ENCODE measurements around the gene PTGIS. TPM values are rescaled to one million over a fixed set of nuclear protein-coding genes. Genes with fewer than 3 reads are reported as not detected.
"Not testable (repeated sequence)": the region's sequence is repeated elsewhere in the genome, so short reads cannot be mapped to it uniquely, and the experiment has no call there.

The PTGIS gene
- polyA plus RNA-seq (2013, experiment 1 of 2; ENCODE audit: insufficient read length): 7.7 TPM
- polyA plus RNA-seq (2013, experiment 2 of 2; ENCODE audit: insufficient read length): 8.3 TPM

DNA sequence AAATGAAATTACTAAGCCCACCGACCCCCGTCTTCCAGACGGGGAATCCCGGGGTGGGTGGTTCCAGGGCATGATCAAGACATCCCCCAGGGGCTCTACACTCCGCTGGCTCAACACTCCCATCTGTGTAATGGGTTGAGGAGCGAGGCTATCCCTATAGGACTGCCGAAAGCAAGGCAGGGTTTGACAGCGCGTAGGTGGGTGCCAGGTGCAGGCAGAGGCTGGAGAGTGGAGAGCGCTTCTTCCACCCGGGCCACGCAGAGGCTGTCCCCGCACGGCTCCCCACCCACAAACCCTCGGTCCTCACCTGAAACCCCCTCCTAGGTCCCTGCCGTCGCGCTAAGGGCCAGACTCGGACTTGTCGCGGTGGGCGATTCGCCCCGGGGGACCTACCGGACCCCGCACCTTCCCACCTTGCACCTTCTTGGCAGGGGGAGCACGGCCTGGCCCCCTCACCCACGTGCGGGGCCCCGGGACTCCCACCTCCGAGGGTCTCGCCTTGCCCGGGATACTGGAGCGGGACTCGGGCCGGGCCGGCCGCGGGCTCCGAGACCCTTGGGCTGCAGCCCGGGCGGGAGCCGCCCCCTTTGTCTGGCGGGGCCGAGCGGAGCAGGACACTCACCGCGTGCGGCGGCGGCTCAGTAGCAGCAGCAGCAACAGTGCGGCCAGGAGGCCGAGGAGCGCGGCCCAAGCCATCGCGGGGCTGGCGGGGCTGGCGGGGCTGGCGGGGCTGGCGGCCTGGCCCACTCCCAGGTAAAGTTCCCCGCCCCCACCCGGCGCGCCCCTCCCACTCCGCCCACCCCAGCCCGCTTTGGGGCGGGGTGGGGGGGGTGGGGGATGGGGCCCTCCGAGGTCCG lies at the start of gene PTGIS:
PTGIS (minus strand) TSS at position 717 of the 857 bp plus-strand sequence; CDS start at position 696, 21 bp downstream.
- peak; percentile 31 for DNase-seq

DNA sequence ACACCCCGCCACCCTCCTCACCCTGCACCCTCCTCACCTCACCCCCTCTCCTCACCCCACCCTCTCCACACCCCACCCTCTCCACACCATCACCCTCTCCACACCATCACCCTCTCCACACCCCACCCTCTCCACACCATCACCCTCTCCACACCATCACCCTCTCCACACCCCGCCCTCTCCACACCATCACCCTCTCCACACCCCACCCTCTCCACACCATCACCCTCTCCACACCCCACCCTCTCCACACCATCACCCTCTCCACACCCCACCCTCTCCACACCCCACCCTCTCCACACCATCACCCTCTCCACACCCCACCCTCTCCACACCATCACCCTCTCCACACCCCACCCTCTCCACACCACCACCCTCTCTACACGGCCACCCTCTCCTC lies 49.5 kb upstream of the PTGIS start:
- DNase-seq: not testable (repeated sequence)

DNA sequence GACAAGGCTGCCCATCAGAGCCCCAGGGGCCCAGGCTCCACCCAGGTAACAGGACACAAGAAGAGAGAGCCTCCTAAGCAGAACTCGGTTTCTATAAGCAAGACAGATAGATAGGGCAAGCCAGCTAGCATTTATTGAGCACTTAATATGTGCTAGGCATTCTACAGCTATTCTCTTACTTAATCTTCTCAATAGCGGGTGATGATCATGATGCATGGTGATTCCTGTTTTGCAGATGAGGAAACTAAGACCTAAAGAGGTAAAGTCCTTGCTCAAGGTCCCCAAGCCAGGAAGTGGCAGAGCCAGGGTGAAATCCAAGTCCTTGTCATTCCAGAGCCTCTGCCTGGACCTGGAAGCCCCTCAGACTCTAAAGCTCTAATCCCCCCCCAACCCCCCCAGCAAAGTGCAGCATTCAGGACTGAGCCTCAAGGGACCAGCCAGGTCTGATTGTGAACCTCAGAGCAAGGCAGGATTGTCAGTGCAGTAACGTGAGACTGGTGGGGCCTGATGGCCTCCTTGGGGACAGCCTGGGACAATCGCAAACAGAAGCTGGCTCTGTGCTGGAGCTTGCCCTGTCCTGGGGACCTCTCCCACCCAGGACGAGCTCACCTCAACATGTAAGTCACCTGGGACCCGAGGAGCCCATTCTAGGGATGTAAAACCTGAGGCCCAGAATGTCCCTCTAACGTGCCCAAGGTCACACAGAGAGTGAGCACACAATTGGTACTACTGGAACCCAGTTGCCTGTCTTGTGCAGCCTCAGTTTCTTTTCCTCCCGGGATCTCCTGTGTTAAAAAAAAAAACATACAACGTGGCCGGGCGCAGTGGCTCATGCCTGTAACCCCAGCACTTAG lies 48.4 kb upstream of the PTGIS start:
- DNase-seq: no peak

DNA sequence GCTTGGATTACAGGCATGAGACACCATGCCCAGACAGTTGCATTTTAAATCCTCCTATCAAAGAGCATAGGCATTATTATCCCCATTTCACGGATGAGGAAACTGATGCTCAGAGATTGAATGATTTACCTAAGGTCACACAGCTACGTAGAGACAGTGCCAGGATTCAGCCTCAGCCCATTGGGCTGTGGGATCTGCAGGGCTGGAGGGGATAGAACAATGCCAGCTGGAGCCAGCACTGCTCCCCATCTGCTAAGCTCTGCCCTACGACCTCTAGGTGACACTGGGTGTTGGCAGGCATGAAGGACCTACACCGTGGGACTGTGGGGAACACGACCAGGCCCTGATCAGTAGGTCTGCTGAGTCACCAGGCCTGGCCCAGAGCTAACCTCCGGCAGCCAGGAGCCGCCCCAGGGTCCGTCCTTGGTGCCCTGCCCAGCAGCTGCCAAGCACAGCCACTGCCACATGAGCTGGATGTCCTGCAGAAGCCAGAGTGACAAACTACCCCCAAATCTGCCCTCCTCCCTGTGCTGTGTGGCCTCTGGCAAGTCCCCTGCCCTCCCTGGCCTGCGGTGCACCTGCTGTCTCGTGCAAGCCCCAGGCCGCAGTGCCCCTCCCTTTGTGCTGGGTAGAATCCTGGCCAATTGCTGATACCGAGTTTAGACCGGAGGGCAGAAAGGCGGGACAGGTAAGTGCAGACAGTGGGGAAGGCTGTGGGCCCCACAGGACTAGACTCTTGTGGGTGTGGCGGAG lies 47.6 kb upstream of the PTGIS start:
- no peak for DNase-seq

DNA sequence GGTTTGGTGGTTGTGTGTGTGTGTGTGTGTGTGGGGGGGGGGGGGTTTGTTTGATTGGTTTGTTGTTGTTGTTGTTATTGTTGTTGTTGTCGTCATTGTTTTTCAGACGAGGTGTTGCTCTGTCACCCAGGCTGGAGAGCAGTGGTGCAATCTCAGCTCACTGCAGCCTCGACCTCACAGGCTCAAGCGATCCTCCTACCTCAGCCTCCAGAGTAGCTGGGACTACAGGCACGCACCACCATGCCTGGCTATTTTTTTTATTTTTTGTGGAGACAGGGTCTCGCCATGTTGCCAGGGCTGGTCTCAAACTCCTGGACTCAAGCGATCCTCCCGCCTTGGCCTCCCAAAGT lies 47.1 kb upstream of the PTGIS start:
- DNase-seq: not testable (repeated sequence)

DNA sequence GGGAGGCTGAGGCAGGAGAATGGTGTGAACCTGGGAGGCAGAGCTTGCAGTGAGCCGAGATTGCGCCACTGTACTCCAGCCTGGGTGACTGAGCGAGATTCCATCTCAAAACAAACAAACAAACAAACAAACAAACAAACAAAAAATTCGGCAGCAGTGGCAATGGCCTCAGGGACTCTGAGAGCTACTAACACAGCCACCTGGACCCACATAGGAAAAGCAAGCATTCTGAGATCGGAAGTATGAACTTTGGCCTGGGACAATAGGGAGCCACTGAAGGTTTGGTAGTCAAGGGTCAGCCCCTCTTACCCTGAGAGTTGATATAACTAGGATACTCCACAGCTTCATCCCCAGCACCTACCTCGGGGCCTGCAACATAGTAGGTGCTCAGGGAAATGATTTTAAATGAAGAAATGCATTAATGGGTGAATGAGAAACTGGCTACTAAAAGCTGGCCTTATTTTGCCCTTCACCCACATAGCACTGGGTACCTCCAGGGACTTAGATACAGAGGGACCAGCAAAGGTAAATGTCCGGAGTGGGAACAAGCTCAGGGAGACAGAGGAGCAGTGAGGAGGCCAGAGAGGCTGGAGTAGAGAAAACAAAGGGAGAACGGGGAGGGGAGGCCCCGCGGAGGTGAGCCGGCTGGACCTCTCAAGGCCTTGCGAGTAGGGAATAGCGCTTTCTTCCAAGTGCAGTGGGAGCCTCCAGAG lies 46.6 kb upstream of the PTGIS start:
- no peak for DNase-seq

DNA sequence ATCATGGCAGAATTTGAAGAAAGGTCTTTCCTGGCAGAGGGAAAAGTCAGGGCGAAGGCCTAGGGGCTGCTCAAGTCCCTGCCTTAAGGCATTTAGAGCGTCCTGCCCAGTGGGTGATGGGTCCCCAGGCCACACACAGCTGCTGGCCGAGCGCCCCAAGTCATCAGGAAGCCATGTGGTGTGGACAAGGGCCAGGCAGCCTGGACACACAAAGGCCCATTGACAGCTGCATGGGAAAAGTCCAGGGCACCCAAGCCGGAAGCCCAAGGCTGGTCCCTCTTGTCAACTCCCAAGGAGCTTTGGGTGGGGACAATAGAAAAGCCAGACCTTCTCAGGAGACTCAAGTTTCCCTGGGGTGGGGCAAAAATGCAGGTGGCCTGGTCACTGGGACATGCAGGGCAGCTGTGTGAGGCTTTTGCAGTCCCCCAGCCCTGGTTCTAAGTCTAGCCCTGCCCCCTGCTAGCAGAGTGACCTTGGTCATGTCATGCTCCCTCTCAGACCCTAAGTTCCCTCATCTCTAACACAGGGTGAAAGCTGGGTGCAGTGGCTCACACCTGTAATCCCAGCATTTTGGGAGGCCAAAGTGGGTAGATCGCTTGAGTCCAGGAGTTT lies 44.3 kb upstream of the PTGIS start:
- no peak for DNase-seq

DNA sequence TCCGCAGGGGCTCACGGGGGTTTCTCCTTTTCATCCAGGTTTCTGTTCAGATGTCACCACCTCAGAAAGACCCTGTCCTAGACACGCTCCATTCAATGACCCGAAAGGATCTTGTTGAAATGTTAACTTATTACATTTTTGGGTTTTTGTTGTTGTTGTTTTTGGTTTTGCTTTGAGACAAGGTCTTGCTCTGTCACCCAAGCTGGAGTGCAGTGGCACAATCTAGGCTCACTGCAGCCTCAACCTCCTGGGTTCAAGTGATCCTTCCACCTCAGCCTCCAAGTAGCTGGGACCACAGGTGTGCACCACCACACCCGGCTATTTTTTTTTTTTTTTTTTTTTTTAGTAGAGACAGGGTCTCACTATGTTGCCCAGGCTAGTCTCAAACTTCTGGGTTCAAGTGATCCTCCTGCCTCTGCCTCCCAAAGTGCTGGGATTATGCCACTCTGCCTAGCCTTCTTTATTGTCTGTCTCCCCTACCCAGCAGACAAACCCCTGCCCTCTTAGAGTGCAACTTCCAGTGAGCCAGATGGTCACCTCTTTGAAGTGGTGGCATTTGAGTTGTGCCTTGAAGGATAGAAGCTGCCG lies 43.7 kb upstream of the PTGIS start:
- not testable (repeated sequence) for DNase-seq

DNA sequence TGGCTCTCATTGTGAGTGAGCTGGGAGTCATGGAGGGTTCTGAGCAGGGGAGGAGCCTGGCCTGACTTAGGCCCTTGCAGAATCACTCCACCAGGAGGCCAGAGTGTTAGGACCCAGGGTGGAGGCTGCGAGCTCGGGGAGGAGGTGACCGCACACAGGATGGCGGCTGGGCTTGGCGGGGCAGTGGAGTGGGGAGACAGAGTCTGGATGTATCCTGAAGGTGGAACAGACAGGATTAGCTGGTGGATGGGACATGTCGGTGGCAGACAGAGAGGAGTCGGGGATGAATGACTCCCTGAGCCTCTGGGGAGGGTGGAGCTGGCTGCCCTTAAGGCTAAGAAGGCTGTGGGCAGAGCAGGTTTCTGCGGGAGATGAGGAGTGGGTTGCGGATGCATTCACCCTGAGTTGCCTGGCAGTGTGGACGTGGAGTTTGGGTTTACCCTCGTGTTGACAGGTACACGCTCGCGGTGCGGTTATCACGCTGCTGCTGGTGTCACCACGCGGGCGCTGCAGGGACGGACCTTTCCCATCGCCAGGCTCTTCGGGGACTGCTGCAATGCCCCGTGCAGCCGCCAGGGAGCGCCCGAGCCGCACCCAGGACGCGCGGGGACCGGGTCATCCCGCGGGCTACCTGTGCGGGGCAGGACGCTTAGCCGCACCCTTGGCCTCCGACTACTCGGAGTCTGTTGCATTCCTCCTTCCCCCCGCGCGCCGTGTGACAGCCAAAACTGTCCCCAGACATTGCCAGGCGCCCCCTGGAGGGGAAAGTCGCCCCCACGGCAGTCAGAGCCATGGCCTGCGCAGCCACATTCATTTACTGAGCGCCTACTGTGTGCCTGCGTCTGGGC lies 43.0 kb upstream of the PTGIS start:
- DNase-seq: peak; percentile 31

DNA sequence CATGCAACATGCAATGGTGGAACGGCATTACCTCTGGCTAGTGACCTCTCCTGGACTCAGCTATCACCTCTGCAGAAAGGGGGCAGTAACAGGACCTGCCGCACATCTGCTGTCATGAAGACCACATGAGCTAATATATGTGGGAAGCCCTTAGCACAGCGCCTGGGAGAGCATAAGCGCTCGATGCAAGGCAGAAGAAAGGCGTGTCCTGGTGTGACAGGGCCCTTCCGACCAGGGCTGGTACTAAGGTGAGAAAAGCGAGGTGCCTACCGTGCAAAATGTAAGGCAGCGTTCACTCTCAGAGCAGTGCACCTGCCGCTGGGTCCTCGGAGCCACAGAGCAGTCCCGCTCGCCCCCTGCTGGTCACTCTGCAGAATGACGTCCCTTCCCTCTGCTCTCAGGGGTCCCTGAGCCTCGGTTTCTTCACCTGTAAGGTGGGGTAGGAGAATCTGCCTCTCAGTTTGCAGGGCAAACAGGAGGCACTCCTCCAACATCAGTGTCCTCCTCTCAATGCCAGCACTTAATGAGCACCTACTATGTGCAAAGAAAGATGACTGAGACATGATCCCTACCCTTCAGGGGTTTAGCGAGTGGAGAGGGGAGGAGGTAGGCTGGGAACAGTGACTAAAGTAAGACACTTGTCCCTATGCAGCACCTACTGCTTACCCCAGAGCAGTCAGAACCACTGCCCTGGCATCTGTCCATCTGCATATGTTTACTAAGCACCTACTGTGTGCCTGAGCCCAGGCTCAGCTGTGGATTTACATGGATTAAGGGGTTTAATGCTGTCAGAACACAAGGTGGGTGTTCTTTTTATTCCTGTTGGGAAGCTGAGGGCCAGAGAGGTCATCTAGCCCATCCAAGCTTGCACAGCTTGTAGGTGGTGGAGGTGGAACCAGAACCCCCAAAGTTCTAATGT lies 41.1 kb upstream of the PTGIS start:
- peak; percentile 25 for DNase-seq

DNA sequence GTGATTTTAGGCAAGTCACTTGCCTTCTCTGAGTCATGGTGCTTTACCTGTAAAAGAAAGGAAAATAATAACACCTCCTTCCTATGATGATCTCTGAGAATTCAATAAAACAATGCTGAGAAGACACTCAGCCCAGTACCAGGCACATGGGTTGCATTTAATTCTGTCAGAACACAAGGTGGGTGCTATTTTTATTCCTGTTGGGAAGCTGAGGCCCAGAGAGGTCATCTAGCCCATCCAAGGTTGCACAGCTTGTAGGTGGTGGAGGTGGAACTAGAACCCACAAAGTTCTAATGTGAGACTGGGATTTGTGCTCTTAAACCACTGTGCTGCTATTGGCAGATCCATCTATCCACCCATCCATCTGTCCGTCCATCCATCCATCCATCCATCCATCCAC lies 39.6 kb upstream of the PTGIS start:
- no peak for DNase-seq

DNA sequence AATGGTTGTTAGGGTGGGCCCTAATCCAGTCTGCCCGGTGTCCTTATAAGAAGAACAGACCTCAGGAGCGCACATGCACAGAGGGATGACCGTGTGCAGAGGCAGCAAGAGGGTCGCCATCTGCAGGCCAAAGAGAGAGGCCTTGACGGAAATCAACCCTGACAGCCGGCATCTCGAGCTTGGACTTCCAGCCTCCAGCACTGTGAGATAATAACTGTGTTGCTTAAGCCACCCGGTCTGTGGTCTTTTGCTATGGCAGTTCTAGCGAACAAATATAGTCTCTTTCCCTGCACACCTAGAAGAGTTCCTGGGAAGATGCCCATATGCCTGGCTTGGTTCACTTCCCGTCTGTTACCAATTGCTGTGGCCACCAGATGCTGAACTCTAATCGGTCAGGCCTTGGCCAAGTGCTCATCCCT lies 35.3 kb upstream of the PTGIS start:
- peak; percentile 38 for DNase-seq

DNA sequence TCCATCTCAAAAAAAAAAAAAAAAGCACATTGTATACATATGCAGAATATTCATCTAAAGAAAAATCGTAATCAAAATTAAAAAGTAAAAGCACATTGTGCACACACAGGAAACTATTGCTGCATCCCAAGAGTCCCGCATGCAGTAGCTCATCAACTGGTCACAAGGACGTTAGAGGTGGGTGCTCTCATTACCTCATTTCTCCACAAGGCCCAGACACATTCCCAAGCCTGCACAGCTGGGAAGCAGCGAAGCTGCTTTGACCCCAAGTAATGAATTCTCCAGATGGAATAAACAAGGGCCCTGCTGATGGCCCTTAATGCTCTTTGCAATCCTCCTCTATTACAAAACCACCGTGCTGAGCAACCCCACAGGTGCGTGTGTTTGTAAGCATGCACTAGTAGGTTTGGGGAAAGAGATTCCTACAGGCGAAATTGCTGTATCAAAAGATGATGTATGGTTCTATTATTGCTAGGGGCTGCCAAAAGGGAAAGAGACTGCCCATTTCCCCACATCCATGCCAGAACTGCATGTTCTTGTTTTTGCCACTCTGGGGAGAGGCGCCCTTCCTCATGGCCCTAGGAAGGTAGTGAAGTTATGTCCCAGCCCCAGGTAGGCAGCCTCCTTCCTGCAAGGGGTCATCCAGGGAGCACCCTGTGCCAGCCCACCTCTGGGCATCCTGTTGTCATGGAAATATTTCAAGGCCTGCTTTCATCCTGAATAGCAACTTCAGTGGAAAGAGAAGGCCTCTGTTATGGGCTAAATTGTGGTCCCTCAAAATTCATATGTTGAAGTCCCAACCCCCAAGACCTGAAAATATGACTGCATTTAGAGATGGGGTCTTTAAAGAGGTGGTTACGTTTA lies 34.6 kb upstream of the PTGIS start:
- DNase-seq: no peak

DNA sequence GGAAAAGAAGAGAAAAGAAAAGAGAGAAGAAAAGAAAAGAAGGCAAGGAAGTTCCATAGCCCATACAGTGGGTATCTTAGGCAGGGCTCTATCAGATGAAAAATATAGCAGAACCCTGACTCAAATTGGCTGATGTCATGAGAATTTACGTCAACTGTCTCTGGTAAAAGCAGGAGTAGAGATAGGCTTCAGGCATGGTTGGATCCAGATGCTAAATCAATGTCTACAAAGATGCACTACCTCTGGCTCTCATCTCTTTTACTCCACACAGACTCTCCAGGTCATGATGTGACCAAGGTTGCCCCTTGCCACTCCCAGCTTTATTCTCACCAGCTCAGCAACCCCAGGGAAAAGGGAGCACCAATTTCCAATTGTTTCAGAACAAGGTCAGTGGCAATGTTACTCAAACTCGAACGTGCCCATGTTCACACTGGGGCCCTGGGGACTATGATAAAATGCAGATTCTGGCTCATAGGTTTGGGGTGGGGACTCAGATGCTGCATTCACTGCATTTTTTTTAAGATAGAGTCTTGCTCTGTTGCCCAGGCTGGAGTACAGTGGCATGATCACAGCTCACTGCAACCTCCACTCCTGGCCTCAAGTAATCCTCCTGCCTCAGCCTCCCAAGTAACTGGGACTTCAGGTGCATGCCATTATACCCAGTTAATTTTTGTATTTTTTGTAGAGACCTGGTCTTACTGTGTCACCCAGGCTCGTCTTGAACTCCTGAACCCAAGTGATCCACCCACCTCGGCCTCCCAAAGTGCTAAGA lies 33.4 kb upstream of the PTGIS start:
- no peak for DNase-seq

DNA sequence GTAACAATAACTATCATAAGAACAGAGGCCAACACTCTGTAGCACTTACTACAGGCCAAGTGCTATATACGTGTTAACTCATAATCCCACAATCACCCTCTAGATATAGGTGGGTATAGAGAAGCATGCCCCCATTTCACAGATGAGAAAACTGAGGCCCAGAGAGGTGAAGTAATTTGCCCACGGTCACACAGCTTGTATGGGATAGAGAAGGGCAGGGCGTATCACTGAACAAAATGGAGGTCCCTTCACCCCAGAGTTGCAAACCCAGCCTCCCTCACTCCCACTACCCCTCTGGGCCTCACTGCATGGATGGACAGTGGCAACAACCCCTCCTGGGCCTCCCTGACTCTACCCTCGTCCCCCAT lies 31.8 kb upstream of the PTGIS start:
- no peak for DNase-seq

DNA sequence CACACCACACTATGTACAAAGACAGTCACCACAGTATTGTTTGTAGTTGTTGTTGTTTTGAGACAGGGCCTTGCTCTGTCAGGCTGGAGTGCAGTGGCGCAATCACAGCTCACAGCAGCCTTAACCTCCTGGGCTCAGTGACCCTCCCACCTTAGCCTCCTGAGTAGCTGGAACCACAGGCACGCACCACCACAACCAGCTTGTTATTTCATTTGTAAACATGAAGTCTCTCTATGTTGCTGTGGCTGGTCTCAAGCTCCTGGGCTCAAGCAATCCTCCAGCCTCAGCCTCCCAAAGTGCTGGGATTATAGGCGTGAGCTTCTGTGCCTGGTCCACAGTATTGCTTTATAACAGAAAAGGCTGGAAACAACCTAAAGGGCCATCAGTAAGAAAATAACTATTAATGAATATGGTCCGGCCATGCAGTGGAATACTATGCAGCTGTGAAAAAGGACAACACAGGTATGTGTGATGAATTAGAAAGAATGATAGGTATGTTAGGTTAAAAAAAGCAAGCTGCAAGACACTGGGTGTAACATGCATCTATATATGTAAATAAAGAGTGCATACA lies 30.0 kb upstream of the PTGIS start:
- DNase-seq: no peak
